Liver (tissue), 9 donors: Measurements from ENCODE around the gene DMD. TPM values are rescaled to one million over a fixed set of nuclear protein-coding genes. Genes with fewer than 3 reads are reported as not detected.

ENCODE experiments used
- DNase-seq: peaks from one replicate; pipeline ENCODE4 v3.0.0-alpha.2; 2017; ENCODE audit warnings: low spot score
- H3K27ac ChIP-seq, 2 donors: one replicate each; pipeline ENCODE4 v1.7.0; 2013; ENCODE audit warnings: inconsistent platforms in 2 of 2, low read length in 2 of 2, control low read depth in 1 of 2, low read depth in 1 of 2, mild to moderate bottlenecking in 1 of 2
- H3K27me3 ChIP-seq, 4 donors: one replicate each; pipeline versions ENCODE4 v1.6.1 to v1.7.0; 2013; ENCODE audit warnings: low read length in 3 of 4, inconsistent platforms in 1 of 4, mild to moderate bottlenecking in 1 of 4, moderate library complexity in 1 of 4; ENCODE audit not compliant: control insufficient read depth in 4 of 4, insufficient read depth in 4 of 4
- H3K36me3 ChIP-seq, 4 donors: one replicate each; pipeline versions ENCODE4 v1.6.1 to v1.7.0; 2013; ENCODE audit warnings: low read length in 3 of 4, mild to moderate bottlenecking in 3 of 4, low read depth in 1 of 4, moderate library complexity in 1 of 4; ENCODE audit not compliant: control insufficient read depth in 4 of 4, insufficient read depth in 3 of 4
- H3K4me1 ChIP-seq, 4 donors: one replicate each; pipeline versions ENCODE4 v1.6.1 to v1.7.0; 2013; ENCODE audit warnings: low read length in 3 of 4, mild to moderate bottlenecking in 3 of 4, moderate library complexity in 1 of 4; ENCODE audit not compliant: control insufficient read depth in 4 of 4, insufficient read depth in 4 of 4
- H3K4me3 ChIP-seq, 3 donors: one replicate each; pipeline versions ENCODE4 v1.6.1 to v1.7.0; 2013; ENCODE audit warnings: low read length in 3 of 3, control low read depth in 1 of 3, low read depth in 1 of 3, mild to moderate bottlenecking in 1 of 3
- H3K9ac ChIP-seq, 2 donors: one replicate each; pipeline ENCODE4 v1.7.0; 2013; ENCODE audit warnings: low read length in 2 of 2, mild to moderate bottlenecking in 2 of 2, moderate library complexity in 2 of 2, control low read depth in 1 of 2, low read depth in 1 of 2
- H3K9me3 ChIP-seq, 4 donors: one replicate each; pipeline versions ENCODE4 v1.6.1 to v1.7.0; 2013; ENCODE audit warnings: low read length in 3 of 4; ENCODE audit not compliant: control insufficient read depth in 4 of 4
- EGR1 ChIP-seq, 2 donors: IDR thresholded peaks; 2 replicates each; pipeline ENCODE4 v1.6.1; 2016 to 2018; ENCODE audit warnings: antibody characterized with exemption in 2 of 2, low read depth in 2 of 2
- FOXA1 ChIP-seq: IDR thresholded peaks from 2 replicates; pipeline ENCODE4 v1.6.1; 2016; ENCODE audit warnings: antibody characterized with exemption
- FOXA2 ChIP-seq: IDR thresholded peaks from 2 replicates; pipeline ENCODE4 v1.6.1; 2016; ENCODE audit warnings: antibody characterized with exemption
- GABPA ChIP-seq, 2 donors: IDR thresholded peaks in 1 of 2; conservative IDR thresholded peaks in 1 of 2; 2 replicates each; pipeline ENCODE4 v1.6.1; 2016; ENCODE audit warnings: antibody characterized with exemption in 2 of 2, mild to moderate bottlenecking in 1 of 2, moderate library complexity in 1 of 2
- HNF4A ChIP-seq, 2 donors: conservative IDR thresholded peaks; 2 replicates each; pipeline ENCODE4 v1.6.1; 2016; ENCODE audit warnings: antibody characterized with exemption in 2 of 2, mild to moderate bottlenecking in 2 of 2
- HNF4G ChIP-seq: IDR thresholded peaks from 2 replicates; pipeline ENCODE4 v1.6.1; 2016; ENCODE audit warnings: antibody characterized with exemption
- JUND ChIP-seq, 2 donors: IDR thresholded peaks; 2 replicates each; pipeline ENCODE4 v1.6.1; 2016; ENCODE audit warnings: antibody characterized with exemption in 2 of 2
- NR2F2 ChIP-seq: IDR thresholded peaks from 2 replicates; pipeline ENCODE4 v1.6.1; 2016; ENCODE audit warnings: antibody characterized with exemption
- RAD21 ChIP-seq, 2 donors: IDR thresholded peaks; 2 replicates each; pipeline ENCODE4 v1.6.1; 2016; ENCODE audit warnings: antibody characterized with exemption in 2 of 2, mild to moderate bottlenecking in 2 of 2
- RXRA ChIP-seq, 2 donors: IDR thresholded peaks; 2 replicates each; pipeline ENCODE4 v1.6.1; 2017 to 2018; ENCODE audit warnings: antibody characterized with exemption in 2 of 2, mild to moderate bottlenecking in 1 of 2
- SP1 ChIP-seq: IDR thresholded peaks from 2 replicates; pipeline ENCODE4 v1.6.1; 2018; ENCODE audit warnings: antibody characterized with exemption, mild to moderate bottlenecking
- YY1 ChIP-seq: IDR thresholded peaks from 2 replicates; pipeline ENCODE4 v1.6.1; 2016; ENCODE audit warnings: antibody characterized with exemption, mild to moderate bottlenecking
- WGBS: extraction: QIAGEN DNeasy Blood & Tissue Kit; methylation state at CpG from one replicate; pipeline ENCODE4 v1.1.7; 2013; 5-methylcytosine and 5-hydroxymethylcytosine counted together
- polyA plus RNA-seq, 2 donors: library from polyadenylated mRNA; stranded (reverse) in 1 of 2; unstranded in 1 of 2; fragments of 200-250 nt in 1 of 2; fragments of >200 nt in 1 of 2; fragmentation: Nextera tagmentation in 1 of 2; extraction: Ambion mirVana in 1 of 2; gene quantifications; one replicate each; pipeline versions ENCODE4 v1.2.1 to v1.2.3, GENCODE V29; 2013 to 2015
- total RNA-seq, 2 donors: library from RNA; depleted of rRNA; stranded (reverse); fragments of >200 nt; gene quantifications; one replicate each; pipeline ENCODE4 v1.2.3, GENCODE V29; 2014
- TF ChIP-seq, protein P1 (sequence below): IDR thresholded peaks from 2 replicates; pipeline ENCODE4 v1.6.1; 2016; ENCODE audit warnings: antibody characterized with exemption
- TF ChIP-seq, protein P2 (sequence below): IDR thresholded peaks from 2 replicates; pipeline ENCODE4 v1.6.1; 2016; ENCODE audit warnings: antibody characterized with exemption
- TF ChIP-seq, protein P3 (sequence below): IDR thresholded peaks from 2 replicates; pipeline ENCODE4 v1.6.1; 2016; ENCODE audit warnings: antibody characterized with exemption
- TF ChIP-seq, protein P4 (sequence below): IDR thresholded peaks from 2 replicates; pipeline ENCODE4 v1.6.1; 2016; ENCODE audit warnings: antibody characterized with exemption, mild to moderate bottlenecking
- TF ChIP-seq, protein P5 (sequence below): fragments of 150-350 bp; IDR thresholded peaks from 2 replicates; pipeline ENCODE4 v1.5.1; 2017; ENCODE audit warnings: improper control_type of control experiment, low read depth, low read length; ENCODE audit not compliant: missing input control
- donor health status: healthy.
- donor health status: healthy.
- donor health status: healthy.
- donor health status: healthy.
- donor health status: healthy.

Gene DMD
- total and polyA plus RNA-seq, 4 donors = 14.6 to 61.9 (median 23.9) TPM

DNA sequence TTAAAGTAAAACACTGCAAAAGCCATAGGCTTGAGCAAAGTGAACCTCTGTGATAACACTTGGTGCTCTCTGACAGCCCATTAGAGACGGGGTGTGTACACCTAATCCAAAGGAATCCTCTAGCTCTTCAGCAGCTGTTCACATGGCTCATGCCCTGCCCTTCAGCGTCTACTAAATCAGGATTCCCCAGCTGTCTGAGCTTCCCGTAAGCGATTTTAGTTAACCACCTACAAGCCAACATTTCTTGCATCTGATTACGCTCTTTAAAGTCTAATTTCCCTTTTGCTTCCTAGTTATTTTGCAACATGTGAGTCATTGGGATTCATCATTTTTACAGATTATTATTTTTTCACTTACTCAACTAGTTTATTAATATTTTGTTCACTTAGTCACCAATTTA lies 6.5 kb downstream of the DMD start:
- no peaks in the 10 kb centered on the region for H3K36me3 ChIP-seq
- H3K9ac ChIP-seq = no peak overlapping the region
- DNase-seq = no peak
- WGBS = 77% methylated on average over 5 of the region's 5 CpGs
- no peak overlapping the region for H3K27ac ChIP-seq
- no peaks in the 10 kb centered on the region for H3K27me3 ChIP-seq
- no peak for TF ChIP-seq EGR1 (IDR thresholded peaks at IDR 0.05; ENCODE audit: low read depth in 2 of 2)
- TF ChIP-seq, protein P1, sequence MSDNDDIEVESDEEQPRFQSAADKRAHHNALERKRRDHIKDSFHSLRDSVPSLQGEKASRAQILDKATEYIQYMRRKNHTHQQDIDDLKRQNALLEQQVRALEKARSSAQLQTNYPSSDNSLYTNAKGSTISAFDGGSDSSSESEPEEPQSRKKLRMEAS = no peak
- H3K4me1 ChIP-seq = no peaks in the 10 kb centered on the region
- no peak overlapping the region for H3K4me3 ChIP-seq
- no peaks in the 10 kb centered on the region for H3K9me3 ChIP-seq

DNA sequence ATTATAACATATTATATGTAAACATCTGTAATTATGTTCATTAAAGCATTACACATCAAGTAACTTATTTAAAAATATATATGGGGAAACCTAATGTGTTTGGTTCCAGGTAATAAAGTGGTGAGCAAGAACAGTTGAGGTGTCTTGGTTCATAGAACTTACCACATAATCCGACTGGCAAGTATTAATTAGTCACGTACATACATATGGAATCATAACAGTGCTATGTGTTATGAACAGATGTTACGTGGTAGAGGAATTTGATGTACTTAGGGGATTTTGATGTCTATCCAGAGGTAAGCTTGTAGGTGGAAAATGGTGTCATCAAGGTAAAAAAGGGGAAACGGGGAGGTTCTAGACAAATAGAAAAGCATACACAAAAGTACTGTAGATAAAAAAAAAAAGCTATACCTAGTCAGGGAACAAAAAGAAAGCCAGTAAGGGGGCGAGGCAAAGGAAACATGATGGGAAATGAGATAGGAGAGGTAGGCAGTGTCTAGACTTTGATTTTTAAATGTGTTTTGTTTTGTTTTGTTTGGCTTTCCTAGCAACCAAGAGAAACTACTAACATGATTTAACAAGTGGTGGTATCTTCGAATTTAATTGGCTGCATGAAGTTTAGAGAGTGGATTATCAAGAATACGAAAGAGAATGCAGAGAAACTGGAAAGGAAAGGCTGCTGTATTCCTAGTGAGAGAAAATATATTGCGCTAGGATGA lies 12.6 kb downstream of the DMD start:
- H3K4me3 ChIP-seq = no peak overlapping the region
- H3K9me3 ChIP-seq = no peaks in the 10 kb centered on the region
- H3K27ac ChIP-seq = no peak overlapping the region
- H3K36me3 ChIP-seq = no peaks in the 10 kb centered on the region
- no peaks in the 10 kb centered on the region for H3K4me1 ChIP-seq
- H3K27me3 ChIP-seq = no peaks in the 10 kb centered on the region
- no peak overlapping the region for H3K9ac ChIP-seq
- no peak for DNase-seq
- 73% methylated on average over 8 of the region's 8 CpGs for WGBS
- TF ChIP-seq, protein P2, sequence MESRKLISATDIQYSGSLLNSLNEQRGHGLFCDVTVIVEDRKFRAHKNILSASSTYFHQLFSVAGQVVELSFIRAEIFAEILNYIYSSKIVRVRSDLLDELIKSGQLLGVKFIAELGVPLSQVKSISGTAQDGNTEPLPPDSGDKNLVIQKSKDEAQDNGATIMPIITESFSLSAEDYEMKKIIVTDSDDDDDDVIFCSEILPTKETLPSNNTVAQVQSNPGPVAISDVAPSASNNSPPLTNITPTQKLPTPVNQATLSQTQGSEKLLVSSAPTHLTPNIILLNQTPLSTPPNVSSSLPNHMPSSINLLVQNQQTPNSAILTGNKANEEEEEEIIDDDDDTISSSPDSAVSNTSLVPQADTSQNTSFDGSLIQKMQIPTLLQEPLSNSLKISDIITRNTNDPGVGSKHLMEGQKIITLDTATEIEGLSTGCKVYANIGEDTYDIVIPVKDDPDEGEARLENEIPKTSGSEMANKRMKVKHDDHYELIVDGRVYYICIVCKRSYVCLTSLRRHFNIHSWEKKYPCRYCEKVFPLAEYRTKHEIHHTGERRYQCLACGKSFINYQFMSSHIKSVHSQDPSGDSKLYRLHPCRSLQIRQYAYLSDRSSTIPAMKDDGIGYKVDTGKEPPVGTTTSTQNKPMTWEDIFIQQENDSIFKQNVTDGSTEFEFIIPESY = no peak
- no peak for TF ChIP-seq YY1
- no peak for TF ChIP-seq EGR1 (IDR thresholded peaks at IDR 0.05; ENCODE audit: low read depth in 2 of 2)
- TF ChIP-seq, protein P3, sequence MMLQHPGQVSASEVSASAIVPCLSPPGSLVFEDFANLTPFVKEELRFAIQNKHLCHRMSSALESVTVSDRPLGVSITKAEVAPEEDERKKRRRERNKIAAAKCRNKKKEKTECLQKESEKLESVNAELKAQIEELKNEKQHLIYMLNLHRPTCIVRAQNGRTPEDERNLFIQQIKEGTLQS = no peak
- TF ChIP-seq RAD21 (IDR thresholded peaks at IDR 0.05) = no peak
- TF ChIP-seq SP1 = no peak
- TF ChIP-seq GABPA (IDR thresholded peaks at IDR 0.05 in 1 of 2, conservative IDR thresholded peaks at IDR 0.05 in 1 of 2) = no peak
- no peak for TF ChIP-seq FOXA2
- TF ChIP-seq JUND (IDR thresholded peaks at IDR 0.05) = no peak
- TF ChIP-seq NR2F2 = no peak
- TF ChIP-seq HNF4G = no peak
- no peak for TF ChIP-seq RXRA (IDR thresholded peaks at IDR 0.05)
- TF ChIP-seq, protein P4, sequence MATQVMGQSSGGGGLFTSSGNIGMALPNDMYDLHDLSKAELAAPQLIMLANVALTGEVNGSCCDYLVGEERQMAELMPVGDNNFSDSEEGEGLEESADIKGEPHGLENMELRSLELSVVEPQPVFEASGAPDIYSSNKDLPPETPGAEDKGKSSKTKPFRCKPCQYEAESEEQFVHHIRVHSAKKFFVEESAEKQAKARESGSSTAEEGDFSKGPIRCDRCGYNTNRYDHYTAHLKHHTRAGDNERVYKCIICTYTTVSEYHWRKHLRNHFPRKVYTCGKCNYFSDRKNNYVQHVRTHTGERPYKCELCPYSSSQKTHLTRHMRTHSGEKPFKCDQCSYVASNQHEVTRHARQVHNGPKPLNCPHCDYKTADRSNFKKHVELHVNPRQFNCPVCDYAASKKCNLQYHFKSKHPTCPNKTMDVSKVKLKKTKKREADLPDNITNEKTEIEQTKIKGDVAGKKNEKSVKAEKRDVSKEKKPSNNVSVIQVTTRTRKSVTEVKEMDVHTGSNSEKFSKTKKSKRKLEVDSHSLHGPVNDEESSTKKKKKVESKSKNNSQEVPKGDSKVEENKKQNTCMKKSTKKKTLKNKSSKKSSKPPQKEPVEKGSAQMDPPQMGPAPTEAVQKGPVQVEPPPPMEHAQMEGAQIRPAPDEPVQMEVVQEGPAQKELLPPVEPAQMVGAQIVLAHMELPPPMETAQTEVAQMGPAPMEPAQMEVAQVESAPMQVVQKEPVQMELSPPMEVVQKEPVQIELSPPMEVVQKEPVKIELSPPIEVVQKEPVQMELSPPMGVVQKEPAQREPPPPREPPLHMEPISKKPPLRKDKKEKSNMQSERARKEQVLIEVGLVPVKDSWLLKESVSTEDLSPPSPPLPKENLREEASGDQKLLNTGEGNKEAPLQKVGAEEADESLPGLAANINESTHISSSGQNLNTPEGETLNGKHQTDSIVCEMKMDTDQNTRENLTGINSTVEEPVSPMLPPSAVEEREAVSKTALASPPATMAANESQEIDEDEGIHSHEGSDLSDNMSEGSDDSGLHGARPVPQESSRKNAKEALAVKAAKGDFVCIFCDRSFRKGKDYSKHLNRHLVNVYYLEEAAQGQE = no peak
- TF ChIP-seq, protein P5, sequence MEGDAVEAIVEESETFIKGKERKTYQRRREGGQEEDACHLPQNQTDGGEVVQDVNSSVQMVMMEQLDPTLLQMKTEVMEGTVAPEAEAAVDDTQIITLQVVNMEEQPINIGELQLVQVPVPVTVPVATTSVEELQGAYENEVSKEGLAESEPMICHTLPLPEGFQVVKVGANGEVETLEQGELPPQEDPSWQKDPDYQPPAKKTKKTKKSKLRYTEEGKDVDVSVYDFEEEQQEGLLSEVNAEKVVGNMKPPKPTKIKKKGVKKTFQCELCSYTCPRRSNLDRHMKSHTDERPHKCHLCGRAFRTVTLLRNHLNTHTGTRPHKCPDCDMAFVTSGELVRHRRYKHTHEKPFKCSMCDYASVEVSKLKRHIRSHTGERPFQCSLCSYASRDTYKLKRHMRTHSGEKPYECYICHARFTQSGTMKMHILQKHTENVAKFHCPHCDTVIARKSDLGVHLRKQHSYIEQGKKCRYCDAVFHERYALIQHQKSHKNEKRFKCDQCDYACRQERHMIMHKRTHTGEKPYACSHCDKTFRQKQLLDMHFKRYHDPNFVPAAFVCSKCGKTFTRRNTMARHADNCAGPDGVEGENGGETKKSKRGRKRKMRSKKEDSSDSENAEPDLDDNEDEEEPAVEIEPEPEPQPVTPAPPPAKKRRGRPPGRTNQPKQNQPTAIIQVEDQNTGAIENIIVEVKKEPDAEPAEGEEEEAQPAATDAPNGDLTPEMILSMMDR = no peak
- TF ChIP-seq FOXA1 = no peak
- TF ChIP-seq HNF4A (conservative IDR thresholded peaks at IDR 0.05) = no peak
